GM12878 (cell line): Measurements from ENCODE around the gene CTNNA1. TPM values are rescaled to one million over a fixed set of nuclear protein-coding genes. Genes with fewer than 3 reads are reported as not detected.

Experiments
- ATAC-seq: fragments of 200-7000 bp; cut with Tn5 transposase; 3 replicates; pipeline ENCODE4 v1.9.1; 2020; ENCODE audit warnings: mild to moderate bottlenecking, moderate library complexity
- BruUV-seq: library from RNA; stranded (reverse); fragments of 400-500 nt; replicated peaks from 2 replicates; lab custom pipeline; 2021; lab: Mats Ljungman, UMichigan
- CTCF ChIA-PET: fragments of 300-600 bp; sonication (Branson Sonifier 250); formaldehyde crosslinking; extraction: SDS; loops from one replicate; lab custom pipeline; 2021; ENCODE audit warnings: inconsistent platforms; lab: Yijun Ruan, JAX
- POLR2A ChIA-PET: fragments of 350-600 bp; formaldehyde crosslinking; extraction: SDS; loops from one replicate; lab custom pipeline; 2021; ENCODE audit warnings: inconsistent platforms; lab: Charles Lee
- RAD21 ChIA-PET: fragments of 300-600 bp; sonication (Branson Sonifier 250); formaldehyde crosslinking; loops from one replicate; lab custom pipeline; 2023; ENCODE audit warnings: antibody characterized with exemption; ENCODE audit not compliant: unreplicated experiment; lab: Charles Lee
- SMC1A ChIA-PET: fragments of 300-600 bp; sonication (Branson Sonifier 250); formaldehyde crosslinking; loops from one replicate; lab custom pipeline; 2023; ENCODE audit not compliant: unreplicated experiment, uncharacterized antibody; lab: Charles Lee
- DNase-seq: peaks from one replicate; pipeline ENCODE4 v3.0.0-alpha.2; 2011; ENCODE audit warnings: low read depth, low spot score
- FAIRE-seq: peaks from 3 replicates; lab custom pipeline; 2011; peaks lifted over from hg19 to GRCh38; lab: Jason Lieb, UNC
- H2AFZ ChIP-seq: 2 replicates; pipeline ENCODE4 v1.6.0; 2011; ENCODE audit warnings: low read depth, low read length, control low read depth; ENCODE audit not compliant: control insufficient read depth
- H3K27ac ChIP-seq: 2 replicates; pipeline ENCODE4 v1.5.1; 2011; ENCODE audit warnings: control low read depth; ENCODE audit not compliant: control insufficient read depth, insufficient read depth
- H3K27me3 ChIP-seq, 2 experiments: replicated peaks in 1 of 2; 2 replicates each; pipeline versions ENCODE4 v1.6.0 to v1.6.1; 2011; ENCODE audit warnings: low read length in 1 of 2; ENCODE audit not compliant: control insufficient read depth in 2 of 2, insufficient read depth in 2 of 2
- H3K36me3 ChIP-seq, 2 experiments: 2 replicates each; pipeline ENCODE4 v1.5.1; 2011; ENCODE audit warnings: low read length in 1 of 2; ENCODE audit not compliant: control insufficient read depth in 2 of 2, insufficient read depth in 2 of 2
- H3K4me1 ChIP-seq: 2 replicates; pipeline ENCODE4 v1.6.1; 2011; ENCODE audit warnings: mild to moderate bottlenecking, low read length, moderate library complexity, mixed read lengths; ENCODE audit not compliant: control insufficient read depth, insufficient read depth
- H3K4me2 ChIP-seq: 2 replicates; pipeline ENCODE4 v1.6.0; 2011; ENCODE audit warnings: control low read depth; ENCODE audit not compliant: control insufficient read depth, insufficient read depth
- H3K4me3 ChIP-seq: fragments of 200-600 bp; sonication (generic); 2 replicates; pipeline ENCODE4 v1.5.1; 2016
- H3K79me2 ChIP-seq: 2 replicates; pipeline ENCODE4 v1.6.0; 2011; ENCODE audit warnings: low read length; ENCODE audit not compliant: control insufficient read depth, insufficient read depth
- H3K9ac ChIP-seq: 2 replicates; pipeline ENCODE4 v1.8.0; 2011; ENCODE audit warnings: low read length, control low read depth, mixed read lengths; ENCODE audit not compliant: control insufficient read depth, insufficient read depth
- H3K9me3 ChIP-seq: replicated peaks from 3 replicates; pipeline ENCODE4 v1.5.1; 2011; ENCODE audit warnings: mild to moderate bottlenecking, low read length; ENCODE audit not compliant: control insufficient read depth, insufficient read depth
- H4K20me1 ChIP-seq: 2 replicates; pipeline ENCODE4 v1.6.0; 2011; ENCODE audit not compliant: control insufficient read depth, insufficient read depth
- EP300 ChIP-seq, 2 experiments: fragments of 150-350 bp in 1 of 2; IDR thresholded peaks; 2 replicates each; pipeline ENCODE4 v1.6.1; 2011 to 2012; ENCODE audit warnings: low read depth in 2 of 2, low read length in 2 of 2, borderline replicate concordance in 1 of 2, improper control_type of control experiment in 1 of 2, inconsistent platforms in 1 of 2; ENCODE audit not compliant: control insufficient read depth in 1 of 2
- ESRRA ChIP-seq: IDR thresholded peaks from 2 replicates; pipeline ENCODE4 v1.6.1; 2012; ENCODE audit warnings: mild to moderate bottlenecking, low read length, improper control_type of control experiment
- ETV6 ChIP-seq, 2 experiments: fragments of 450-650 bp in 1 of 2; IDR thresholded peaks in 1 of 2; conservative IDR thresholded peaks in 1 of 2; 2 replicates each; pipeline ENCODE4 v1.6.1; 2014; ENCODE audit warnings: antibody characterized with exemption in 1 of 2, borderline replicate concordance in 1 of 2, low read depth in 1 of 2, mild to moderate bottlenecking in 1 of 2, moderate library complexity in 1 of 2
- GABPA ChIP-seq: IDR thresholded peaks from 2 replicates; pipeline ENCODE4 v1.6.1; 2014; ENCODE audit warnings: antibody characterized with exemption, low read depth, mild to moderate bottlenecking, inconsistent platforms
- NFIC ChIP-seq: IDR thresholded peaks from 2 replicates; pipeline ENCODE4 v1.6.1; 2012; ENCODE audit warnings: low read depth, mild to moderate bottlenecking, inconsistent platforms, low read length, moderate library complexity
- POLR2A ChIP-seq: IDR thresholded peaks from 2 replicates; pipeline ENCODE4 v1.6.1; 2011; ENCODE audit warnings: low read depth, mild to moderate bottlenecking, low read length
- SMAD1 ChIP-seq: fragments of 450-650 bp; IDR thresholded peaks from 2 replicates; pipeline ENCODE4 v1.6.1; 2018; ENCODE audit warnings: mild to moderate bottlenecking, low read depth; ENCODE audit not compliant: partially characterized antibody
- TAF1 ChIP-seq: IDR thresholded peaks from 2 replicates; pipeline ENCODE4 v1.6.1; 2011; ENCODE audit warnings: mild to moderate bottlenecking, low read depth, low read length, borderline replicate concordance
- TCF3 ChIP-seq: IDR thresholded peaks from 2 replicates; pipeline ENCODE4 v1.6.1; 2012; ENCODE audit warnings: low read depth, mild to moderate bottlenecking, low read length, borderline replicate concordance; ENCODE audit not compliant: insufficient read depth
- ZNF622 ChIP-seq: fragments of 450-650 bp; IDR thresholded peaks from 2 replicates; pipeline ENCODE4 v1.6.1; 2017; ENCODE audit warnings: mild to moderate bottlenecking, inconsistent platforms
- ZSCAN29 ChIP-seq: fragments of 450-650 bp; IDR thresholded peaks from 2 replicates; pipeline ENCODE4 v1.6.1; 2017; ENCODE audit warnings: mild to moderate bottlenecking, moderate library complexity
- WGBS: methylation state at CpG from one replicate; pipeline ENCODE4 v1.1.6; 2016; ENCODE audit warnings: low lambda C conversion rate; ENCODE audit not compliant: insufficient replicate concordance, insufficient coverage; ENCODE audit errors: missing lambda C conversion rate; 5-methylcytosine and 5-hydroxymethylcytosine counted together
- in situ Hi-C: fragments of 300-500 bp; cut with MboI; formaldehyde crosslinking; loops from 9 replicates; pipeline ENCODE4 v1.14.3; 2018; ENCODE audit warnings: mixed read lengths
- intact Hi-C: fragments of 100-400 bp; cut with micrococcal nuclease; formaldehyde crosslinking; loops from one replicate; pipeline ENCODE4 v1.14.2; 2022; ENCODE audit not compliant: unreplicated experiment
- polyA plus RNA-seq, 11 experiments: library from polyadenylated mRNA; depleted of rRNA in 4 of 11; unstranded in 6 of 11; stranded (reverse) in 5 of 11; fragments of >200 nt; fragmentation: Nextera tagmentation in 4 of 11; fragmentation: Illumina TruSeq in 1 of 11; extraction: Ambion mirVana in 4 of 11; extraction: Trizol in 1 of 11; gene quantifications; 1 replicate in 1 of 11; 2 replicates in 10 of 11; pipeline versions ENCODE4 v1.2.1 to v1.2.3, GENCODE V29; 2011 to 2016; ENCODE audit warnings: inconsistent platforms in 2 of 11, missing spikeins in 2 of 11, low read depth in 1 of 11
- total RNA-seq, 4 experiments: library from RNA; depleted of rRNA in 3 of 4; stranded (reverse); fragments of >200 nt in 3 of 4; fragmentation: Illumina TruSeq in 1 of 4; extraction: Trizol in 1 of 4; gene quantifications; 2 replicates each; pipeline versions ENCODE4 v1.2.1 to v1.2.3, GENCODE V29; 2013 to 2021
- TF ChIP-seq, protein P1 (sequence below): fragments of 450-650 bp; conservative IDR thresholded peaks from 2 replicates; pipeline ENCODE4 v1.6.1; 2017; ENCODE audit warnings: mild to moderate bottlenecking, moderate library complexity

The CTNNA1 gene
- total and polyA plus RNA-seq, 10 of the 15 experiments (the other 5 are each of a cell fraction or from before 2014, with no cell fraction given) = 32.6 to 104 (median 57.7) TPM

DNA sequence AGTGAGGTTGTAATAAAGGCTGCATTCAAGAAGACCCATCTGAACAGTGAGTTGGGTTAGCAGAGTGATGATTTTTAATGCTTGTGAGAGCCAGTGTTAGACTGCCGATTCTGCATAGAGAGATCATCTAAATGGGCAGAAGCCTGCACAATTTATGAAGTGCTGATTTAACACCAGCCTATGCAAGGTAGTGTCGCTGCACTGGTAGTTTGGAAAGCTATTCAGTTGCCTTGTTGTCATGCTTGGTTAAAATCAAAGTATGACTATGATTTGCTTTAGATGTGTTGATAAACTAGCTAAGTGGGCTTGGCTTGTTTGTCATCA is 122.3 kb downstream of the CTNNA1 start:
- no peak for DNase-seq
- POLR2A ChIA-PET = no interaction called here
- no peaks in the 10 kb centered on the region for H3K27me3 ChIP-seq
- no TSS peak for BruUV-seq
- intact Hi-C loops = no loop called here
- no peaks in the 10 kb centered on the region for H3K36me3 ChIP-seq
- H2AFZ ChIP-seq = no peak overlapping the region
- TF ChIP-seq NFIC (no peak), POLR2A (no peak), ZSCAN29 (no peak)
- TF ChIP-seq, all 136 proteins: peak for 0
- no peak overlapping the region for H3K9ac ChIP-seq
- H4K20me1 ChIP-seq = no peaks in the 10 kb centered on the region
- in situ Hi-C loops = no loop called here
- ATAC-seq (no peak), FAIRE-seq (no peak)
- CTCF ChIA-PET = interaction anchor here (0.8 kb wide), 1 partner anchor 86 kb away, joined by 3 read pairs; no protein-coding TSS in a partner anchor
- no peak overlapping the region for H3K4me2 ChIP-seq
- no peak overlapping the region for H3K27ac ChIP-seq
- SMC1A ChIA-PET = interaction anchor here (0.6 to 1.2 kb wide), 3 partner anchors 30 to 51 kb away, joined by 3 read pairs; no protein-coding TSS in a partner anchor
- 70% methylated on average over 2 of the region's 2 CpGs for WGBS
- H3K79me2 ChIP-seq = no peaks in the 10 kb centered on the region; the same call in 1 of the 2 replicates
- RAD21 ChIA-PET = no interaction called here
- no peak overlapping the region for H3K4me3 ChIP-seq
- H3K9me3 ChIP-seq = no peaks in the 10 kb centered on the region
- no peaks in the 10 kb centered on the region for H3K4me1 ChIP-seq

DNA sequence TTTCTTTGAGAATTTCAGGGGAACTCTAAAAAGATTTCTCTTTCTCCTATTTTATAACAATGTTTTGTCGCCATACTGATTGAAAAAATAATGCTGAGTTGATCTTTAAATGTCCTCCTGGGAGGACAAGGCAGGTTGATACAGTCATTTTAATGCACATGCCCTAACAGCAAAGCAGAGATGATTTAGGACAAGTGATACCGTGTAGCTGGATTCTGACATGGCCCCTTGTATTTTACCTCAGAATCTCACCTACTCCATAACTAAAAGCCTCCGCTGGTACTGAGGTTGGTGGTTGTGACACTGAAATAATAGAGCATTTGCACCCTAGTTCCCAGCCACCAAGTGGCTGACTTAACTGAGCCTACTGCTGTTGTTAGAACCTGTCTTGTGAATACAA is 122.7 kb downstream of the CTNNA1 start:
- DNase-seq (no peak), FAIRE-seq (no peak), ATAC-seq (no peak)
- H3K9me3 ChIP-seq = no peaks in the 10 kb centered on the region
- RAD21 ChIA-PET = no interaction called here
- no peaks in the 10 kb centered on the region for H4K20me1 ChIP-seq
- no peak overlapping the region for H3K4me2 ChIP-seq
- no peak overlapping the region for H2AFZ ChIP-seq
- no peak overlapping the region for H3K27ac ChIP-seq
- no peaks in the 10 kb centered on the region; the same call in 1 of the 2 replicates for H3K79me2 ChIP-seq
- in situ Hi-C loops (no loop called here), intact Hi-C loops (no loop called here)
- no peak overlapping the region for H3K9ac ChIP-seq
- H3K4me3 ChIP-seq = no peak overlapping the region
- 91% methylated on average over 3 of the region's 3 CpGs for WGBS
- CTCF ChIA-PET = no interaction called here
- TF ChIP-seq EP300 (IDR thresholded peaks at IDR 0.05; ENCODE audit: borderline replicate concordance in 1 of 2, control insufficient read depth in 1 of 2, low read depth in 2 of 2, low read length in 2 of 2) (no peak), ETV6 (conservative IDR thresholded peaks at IDR 0.05 in 1 of 2, IDR thresholded peaks at IDR 0.05 in 1 of 2; ENCODE audit: borderline replicate concordance in 1 of 2, low read depth in 1 of 2) (no peak), GABPA (no peak), ESRRA (no peak), TAF1 (no peak), TCF3 (no peak), SMAD1 (no peak), ZNF622 (no peak)
- TF ChIP-seq, protein P1, sequence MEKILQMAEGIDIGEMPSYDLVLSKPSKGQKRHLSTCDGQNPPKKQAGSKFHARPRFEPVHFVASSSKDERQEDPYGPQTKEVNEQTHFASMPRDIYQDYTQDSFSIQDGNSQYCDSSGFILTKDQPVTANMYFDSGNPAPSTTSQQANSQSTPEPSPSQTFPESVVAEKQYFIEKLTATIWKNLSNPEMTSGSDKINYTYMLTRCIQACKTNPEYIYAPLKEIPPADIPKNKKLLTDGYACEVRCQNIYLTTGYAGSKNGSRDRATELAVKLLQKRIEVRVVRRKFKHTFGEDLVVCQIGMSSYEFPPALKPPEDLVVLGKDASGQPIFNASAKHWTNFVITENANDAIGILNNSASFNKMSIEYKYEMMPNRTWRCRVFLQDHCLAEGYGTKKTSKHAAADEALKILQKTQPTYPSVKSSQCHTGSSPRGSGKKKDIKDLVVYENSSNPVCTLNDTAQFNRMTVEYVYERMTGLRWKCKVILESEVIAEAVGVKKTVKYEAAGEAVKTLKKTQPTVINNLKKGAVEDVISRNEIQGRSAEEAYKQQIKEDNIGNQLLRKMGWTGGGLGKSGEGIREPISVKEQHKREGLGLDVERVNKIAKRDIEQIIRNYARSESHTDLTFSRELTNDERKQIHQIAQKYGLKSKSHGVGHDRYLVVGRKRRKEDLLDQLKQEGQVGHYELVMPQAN = no peak
- SMC1A ChIA-PET = interaction anchor here (0.6 to 1.2 kb wide), 2 partner anchors 41 to 51 kb away, joined by 3 read pairs; no protein-coding TSS in a partner anchor
- H3K36me3 ChIP-seq = no peaks in the 10 kb centered on the region
- BruUV-seq = no TSS peak
- no peaks in the 10 kb centered on the region for H3K27me3 ChIP-seq
- POLR2A ChIA-PET = interaction anchor here (0.6 kb wide), 1 partner anchor 428 kb away, joined by 5 read pairs; no protein-coding TSS in a partner anchor
- H3K4me1 ChIP-seq = no peaks in the 10 kb centered on the region
